ENCODE measurements around the gene CFAP97D1.

Gene CFAP97D1

DNA sequence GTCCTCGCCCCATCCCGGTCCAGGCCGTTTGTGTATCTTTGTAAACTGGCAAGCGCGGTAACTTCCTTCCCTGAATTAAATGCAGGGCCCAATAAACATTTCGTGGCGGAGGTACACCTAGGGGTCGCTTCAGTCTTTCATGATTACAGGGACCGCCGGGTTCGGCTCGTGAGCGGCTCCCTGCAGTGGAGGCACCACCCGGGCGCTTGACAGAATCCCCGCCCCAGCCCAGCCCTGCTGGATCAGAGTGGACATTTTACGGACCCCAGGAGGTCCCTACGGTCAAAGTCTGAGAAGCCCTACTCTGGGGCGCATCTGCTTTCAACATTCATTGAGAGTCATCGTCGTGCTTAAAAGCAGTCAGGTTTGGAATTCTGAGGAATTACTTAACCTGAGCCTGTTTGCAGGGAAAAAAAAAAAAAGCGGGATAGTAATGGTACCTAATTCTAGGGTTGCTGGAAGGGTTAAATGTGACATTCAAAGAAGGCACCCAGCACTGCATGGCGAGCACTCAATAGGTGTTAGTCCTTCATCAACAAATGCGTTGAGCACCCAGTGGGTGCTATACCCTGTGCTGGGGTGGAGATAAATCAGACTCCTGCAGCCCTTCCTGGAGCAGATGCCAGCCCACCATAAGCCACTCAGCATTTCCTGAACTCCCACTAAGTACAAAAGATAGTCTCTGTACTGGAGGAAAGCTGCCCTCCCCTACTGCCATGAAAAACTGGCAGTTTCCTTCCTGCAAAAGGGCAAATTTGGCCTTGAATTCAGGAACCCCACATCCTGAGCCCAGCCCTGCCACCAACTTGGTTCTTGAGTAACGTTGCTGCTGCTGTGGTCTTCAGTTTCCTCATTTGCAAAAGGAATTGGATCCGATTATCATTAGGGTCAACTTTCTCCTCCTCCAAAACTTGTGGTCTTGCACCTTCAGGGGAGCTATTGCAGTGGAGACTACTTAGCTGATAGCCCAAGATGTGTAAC is 800 bp upstream of the CFAP97D1 start:
- no peak for DNase-seq (ENCODE audit: low read depth)
- TF ChIP-seq, protein P1, sequence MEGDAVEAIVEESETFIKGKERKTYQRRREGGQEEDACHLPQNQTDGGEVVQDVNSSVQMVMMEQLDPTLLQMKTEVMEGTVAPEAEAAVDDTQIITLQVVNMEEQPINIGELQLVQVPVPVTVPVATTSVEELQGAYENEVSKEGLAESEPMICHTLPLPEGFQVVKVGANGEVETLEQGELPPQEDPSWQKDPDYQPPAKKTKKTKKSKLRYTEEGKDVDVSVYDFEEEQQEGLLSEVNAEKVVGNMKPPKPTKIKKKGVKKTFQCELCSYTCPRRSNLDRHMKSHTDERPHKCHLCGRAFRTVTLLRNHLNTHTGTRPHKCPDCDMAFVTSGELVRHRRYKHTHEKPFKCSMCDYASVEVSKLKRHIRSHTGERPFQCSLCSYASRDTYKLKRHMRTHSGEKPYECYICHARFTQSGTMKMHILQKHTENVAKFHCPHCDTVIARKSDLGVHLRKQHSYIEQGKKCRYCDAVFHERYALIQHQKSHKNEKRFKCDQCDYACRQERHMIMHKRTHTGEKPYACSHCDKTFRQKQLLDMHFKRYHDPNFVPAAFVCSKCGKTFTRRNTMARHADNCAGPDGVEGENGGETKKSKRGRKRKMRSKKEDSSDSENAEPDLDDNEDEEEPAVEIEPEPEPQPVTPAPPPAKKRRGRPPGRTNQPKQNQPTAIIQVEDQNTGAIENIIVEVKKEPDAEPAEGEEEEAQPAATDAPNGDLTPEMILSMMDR (conservative IDR thresholded peaks at IDR 0.05; ENCODE audit: control insufficient read depth, insufficient read depth, low read depth, low read length) = no peak
- peak overlapping the region; percentile 65 for H3K4me3 ChIP-seq (ENCODE audit: control insufficient read depth, low read depth, low read length)

DNA sequence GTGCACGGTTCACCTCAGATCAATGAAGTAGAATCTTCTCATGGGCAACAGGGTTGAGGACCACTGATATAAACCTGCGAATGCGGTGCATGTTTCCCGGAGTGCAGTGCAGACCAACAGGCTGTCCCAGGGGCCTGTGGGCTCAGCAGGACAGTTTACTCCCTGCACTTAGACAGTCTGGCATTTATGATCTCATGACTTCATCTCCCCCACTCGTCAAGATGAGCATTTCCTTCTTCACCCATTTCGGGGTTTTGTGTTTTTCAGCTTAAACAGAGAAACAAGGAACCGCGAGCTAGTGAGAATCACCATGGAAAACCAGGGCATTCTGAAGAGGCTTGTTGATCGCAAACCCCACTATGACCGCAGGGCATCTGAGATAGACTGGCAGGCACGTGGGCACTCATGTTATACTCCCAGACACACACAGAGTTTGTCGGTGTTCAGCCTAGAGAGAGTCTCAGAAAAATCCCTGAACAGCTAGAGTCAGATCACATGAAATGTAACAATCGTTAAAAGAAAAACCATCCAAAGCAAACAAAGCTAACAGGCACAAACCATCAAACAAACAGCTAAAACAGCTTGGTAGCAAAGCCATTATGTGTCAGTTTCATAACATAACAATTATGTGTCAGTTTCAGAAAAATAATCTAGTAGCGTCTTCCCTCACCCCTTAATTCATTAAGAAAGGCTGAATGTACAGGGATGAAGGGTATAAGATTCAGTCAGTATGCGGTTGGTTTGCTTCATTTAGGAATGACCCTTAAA is 2.9 kb downstream of the CFAP97D1 start:
- TF ChIP-seq, protein P1 (conservative IDR thresholded peaks at IDR 0.05; ENCODE audit: control insufficient read depth, insufficient read depth, low read depth, low read length) = no peak
- no peak for DNase-seq (ENCODE audit: low read depth)
- no peak overlapping the region for H3K4me3 ChIP-seq (ENCODE audit: control insufficient read depth, low read depth, low read length)

DNA sequence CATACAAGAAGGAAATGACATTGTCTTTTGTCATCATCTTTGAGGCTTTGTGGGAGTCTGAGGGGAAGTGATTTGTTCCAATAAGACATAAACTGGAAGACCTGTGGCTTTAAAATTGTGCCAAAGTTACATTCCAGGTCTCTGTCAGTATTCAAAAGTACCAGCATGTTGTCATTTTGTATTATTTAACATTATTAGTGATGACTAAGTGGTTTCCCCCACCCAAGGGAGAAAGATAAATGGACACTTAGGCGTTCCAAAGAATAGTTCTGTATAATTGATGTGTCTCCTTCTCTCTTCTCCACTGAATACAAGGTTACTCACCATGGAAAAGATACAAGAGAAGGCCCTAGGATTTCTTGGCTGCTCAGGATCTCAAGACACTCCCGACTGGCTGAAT is 3.8 kb downstream of the CFAP97D1 start:
- TF ChIP-seq, protein P1 (conservative IDR thresholded peaks at IDR 0.05; ENCODE audit: control insufficient read depth, insufficient read depth, low read depth, low read length) = no peak
- peak; percentile 76 for DNase-seq (ENCODE audit: low read depth)
- no peak overlapping the region for H3K4me3 ChIP-seq (ENCODE audit: control insufficient read depth, low read depth, low read length)

DNA sequence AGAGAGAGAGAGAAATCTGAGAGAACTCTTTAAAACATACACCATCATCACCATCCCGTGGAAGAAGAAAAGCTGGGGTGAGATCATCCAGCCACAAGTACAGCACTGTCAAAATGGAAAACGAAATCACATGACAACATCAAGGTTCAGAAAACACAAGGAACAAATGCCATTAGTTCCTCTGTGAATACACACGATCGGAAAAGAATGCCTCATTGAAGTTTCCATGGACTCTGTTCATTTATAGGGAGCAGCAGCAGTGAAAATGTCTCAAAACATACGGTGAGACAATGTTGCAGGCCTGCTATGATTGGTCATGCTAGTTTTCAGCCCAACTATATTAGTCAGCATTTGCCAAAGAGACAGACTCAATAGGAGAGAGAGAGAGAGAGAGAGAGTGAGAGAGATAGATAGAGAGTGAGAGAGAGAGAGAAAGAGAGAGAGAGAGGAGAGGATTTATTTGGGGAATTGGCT is 4.4 kb downstream of the CFAP97D1 start:
- H3K4me3 ChIP-seq (ENCODE audit: control insufficient read depth, low read depth, low read length) = no peak overlapping the region
- TF ChIP-seq, protein P1 (conservative IDR thresholded peaks at IDR 0.05; ENCODE audit: control insufficient read depth, insufficient read depth, low read depth, low read length) = no peak
- peak; percentile 84 for DNase-seq (ENCODE audit: low read depth)

GRCh38 chr17:43787728-43788127 is 7.5 kb downstream of the CFAP97D1 start:
- TF ChIP-seq, protein P1 (conservative IDR thresholded peaks at IDR 0.05; ENCODE audit: control insufficient read depth, insufficient read depth, low read depth, low read length) = no peak
- no peak for DNase-seq (ENCODE audit: low read depth)
- no peak overlapping the region for H3K4me3 ChIP-seq (ENCODE audit: control insufficient read depth, low read depth, low read length)

GRCh38 chr17:43788540-43788939 is 8.3 kb downstream of the CFAP97D1 start:
- TF ChIP-seq, protein P1 (conservative IDR thresholded peaks at IDR 0.05; ENCODE audit: control insufficient read depth, insufficient read depth, low read depth, low read length) = no peak
- H3K4me3 ChIP-seq (ENCODE audit: control insufficient read depth, low read depth, low read length) = no peak overlapping the region
- DNase-seq (ENCODE audit: low read depth) = no peak
